DOHH2 (cell line): ENCODE measurements around the gene NAALADL2.

Experiments
- H3F3A ChIP-seq: fragments of 200-600 bp; sonication (generic), shearing (Covaris generic); 2 replicates; pipeline ENCODE4 v1.6.0; 2016; ENCODE audit warnings: antibody characterized with exemption, mild to moderate bottlenecking; ENCODE audit not compliant: control insufficient read depth, insufficient read depth
- H3K27ac ChIP-seq: fragments of 200-600 bp; sonication (generic); 2 replicates; pipeline ENCODE4 v1.5.1; 2014; ENCODE audit warnings: low read depth, mild to moderate bottlenecking, low read length, moderate library complexity
- H3K27me3 ChIP-seq: fragments of 200-600 bp; sonication (generic); 2 replicates; pipeline ENCODE4 v1.6.1; 2014; ENCODE audit warnings: mild to moderate bottlenecking, low read length, mixed read lengths; ENCODE audit not compliant: control insufficient read depth
- H3K36me3 ChIP-seq: fragments of 200-600 bp; sonication (generic); 2 replicates; pipeline ENCODE4 v1.6.1; 2014; ENCODE audit warnings: mild to moderate bottlenecking, low read length, moderate library complexity, mixed read lengths; ENCODE audit not compliant: control insufficient read depth
- H3K4me1 ChIP-seq: fragments of 200-600 bp; sonication (generic); 2 replicates; pipeline ENCODE4 v1.6.1; 2014; ENCODE audit warnings: mild to moderate bottlenecking, low read length, mixed read lengths; ENCODE audit not compliant: control insufficient read depth
- H3K4me2 ChIP-seq: fragments of 200-600 bp; sonication (generic); 2 replicates; pipeline ENCODE4 v1.6.0; 2014; ENCODE audit warnings: mild to moderate bottlenecking, low read length, moderate library complexity
- H3K4me3 ChIP-seq: fragments of 200-600 bp; sonication (generic); 2 replicates; pipeline ENCODE4 v1.5.1; 2014; ENCODE audit warnings: mild to moderate bottlenecking, low read length, mixed read lengths
- H3K79me2 ChIP-seq: fragments of 200-600 bp; sonication (generic); 2 replicates; pipeline ENCODE4 v1.6.1; 2014; ENCODE audit warnings: mild to moderate bottlenecking, low read length, mixed read lengths; ENCODE audit not compliant: control insufficient read depth
- H3K9me2 ChIP-seq: fragments of 200-600 bp; sonication (generic); replicated peaks from 2 replicates; pipeline ENCODE4 v1.6.1; 2014; ENCODE audit warnings: mild to moderate bottlenecking, low read length, mixed read lengths; ENCODE audit not compliant: control insufficient read depth
- H3K9me3 ChIP-seq: fragments of 200-600 bp; sonication (generic); 2 replicates; pipeline ENCODE4 v1.6.1; 2014; ENCODE audit warnings: antibody characterized with exemption, low read length, mixed read lengths; ENCODE audit not compliant: control insufficient read depth, insufficient read depth
- H4K20me1 ChIP-seq: fragments of 200-600 bp; sonication (generic); 2 replicates; pipeline ENCODE4 v1.6.0; 2014; ENCODE audit warnings: low read depth, mild to moderate bottlenecking, antibody characterized with exemption, low read length, moderate library complexity; ENCODE audit not compliant: control insufficient read depth, insufficient read depth
- CTCF ChIP-seq: fragments of 200-600 bp; sonication (generic); IDR thresholded peaks from one replicate; pipeline ENCODE4 v1.5.1; 2014; ENCODE audit warnings: antibody characterized with exemption, mild to moderate bottlenecking, low read depth, low read length; ENCODE audit not compliant: poor library complexity, severe bottlenecking
- EZH2phosphoT487 ChIP-seq: fragments of 200-600 bp; sonication (generic); IDR thresholded peaks from 2 replicates; pipeline ENCODE4 v1.6.1; 2017; ENCODE audit warnings: borderline replicate concordance, mild to moderate bottlenecking, antibody characterized with exemption, low read length, moderate library complexity, mixed read lengths

Gene NAALADL2

GRCh38 chr3:175224051-175224450 is 364.9 kb downstream of the NAALADL2 start:
- H3K9me2 ChIP-seq, result no peaks in the 10 kb centered on the region
- no peaks in the 10 kb centered on the region for H3K36me3 ChIP-seq
- TF ChIP-seq EZH2phosphoT487 (no peak), CTCF (no peak)
- H3K27ac ChIP-seq, result no peak overlapping the region
- H3K79me2 ChIP-seq, result no peaks in the 10 kb centered on the region
- no peaks in the 10 kb centered on the region for H3K9me3 ChIP-seq
- no peaks in the 10 kb centered on the region for H3K27me3 ChIP-seq
- no peaks in the 10 kb centered on the region for H3F3A ChIP-seq
- no peak overlapping the region for H3K4me2 ChIP-seq
- no peaks in the 10 kb centered on the region for H3K4me1 ChIP-seq
- H3K4me3 ChIP-seq, result no peak overlapping the region
- no peaks in the 10 kb centered on the region for H4K20me1 ChIP-seq

- Histone ChIP-seq H3K9me3 (no peaks in the 10 kb centered on the region), H3K79me2 (no peaks in the 10 kb centered on the region), H3K27me3 (no peaks in the 10 kb centered on the region), H3F3A (no peaks in the 10 kb centered on the region), H4K20me1 (no peaks in the 10 kb centered on the region), H3K4me2 (no peak overlapping the region), H3K36me3 (no peaks in the 10 kb centered on the region), H3K27ac (no peak overlapping the region), H3K4me3 (no peak overlapping the region), H3K4me1 (no peaks in the 10 kb centered on the region), H3K9me2 (no peaks in the 10 kb centered on the region)
- TF ChIP-seq CTCF (no peak), EZH2phosphoT487 (no peak)
Observed at GRCh38 chr3:175226444-175226843, 367.3 kb downstream of the NAALADL2 start.

- TF ChIP-seq CTCF (no peak), EZH2phosphoT487 (no peak)
- Histone ChIP-seq H3K9me2 (no peaks in the 10 kb centered on the region), H3K27me3 (no peaks in the 10 kb centered on the region), H3K4me1 (no peaks in the 10 kb centered on the region), H4K20me1 (no peaks in the 10 kb centered on the region), H3K79me2 (no peaks in the 10 kb centered on the region), H3F3A (no peaks in the 10 kb centered on the region), H3K9me3 (no peaks in the 10 kb centered on the region), H3K4me3 (no peak overlapping the region), H3K36me3 (no peaks in the 10 kb centered on the region), H3K4me2 (no peak overlapping the region), H3K27ac (no peak overlapping the region)
Observed at GRCh38 chr3:175227126-175227525, 368.0 kb downstream of the NAALADL2 start.
